Endodermal cell (in vitro differentiated cells): ENCODE data around the gene FUT7. TPM values are rescaled to one million over a fixed set of nuclear protein-coding genes. Genes with fewer than 3 reads are reported as not detected.

ENCODE experiments used
- total RNA-seq, 2 donors: library from RNA; stranded (reverse); fragmentation: NEBNext Ultra II Directional in 1 of 2; extraction: Animal tissue kit (Norgen Biotek cat#: 25700) in 1 of 2; gene quantifications; 2 replicates in 1 of 2; 3 replicates in 1 of 2; pipeline ENCODE4 v1.2.1, GENCODE V29; 2021

The FUT7 gene
- total RNA-seq, 2 donors from 2014 or later: not detected

Other genes starting within 250 kb of the FUT7 start
- gene TMEM141, start 240.7 kb downstream of the FUT7 start, total RNA-seq: 100 to 1,000 TPM; 215 to 339 TPM
- 10 to 100 TPM; 10.9 to 13.4 TPM for gene CCDC183, start 235.8 kb downstream of the FUT7 start, total RNA-seq
- gene RABL6, start 224.1 kb downstream of the FUT7 start, total RNA-seq: 100 to 1,000 TPM; 159 to 206 TPM
- gene AJM1, start 189.6 kb downstream of the FUT7 start, total RNA-seq: 1 to 10 TPM; 1.4 to 3.5 TPM
- gene PHPT1, start 182.7 kb downstream of the FUT7 start, total RNA-seq: 100 to 1,000 TPM; 107 to 122 TPM
- gene MAMDC4, start 179.7 kb downstream of the FUT7 start, total RNA-seq: 10 to 100 TPM in 1 of 2 donors, 1 to 10 TPM in 1; 6.8 to 15.4 TPM
- gene EDF1, start 165.8 kb downstream of the FUT7 start, total RNA-seq: 100 to 1,000 TPM; 326 to 339 TPM
- gene TRAF2, start 145.6 kb downstream of the FUT7 start, total RNA-seq: 10 to 100 TPM; 45.9 to 55.1 TPM
- gene FBXW5, start 87.3 kb downstream of the FUT7 start, total RNA-seq: 10 to 100 TPM; 64.2 to 76.5 TPM
- gene C8G, start 86.8 kb downstream of the FUT7 start, total RNA-seq: 1 to 10 TPM; 1.2 to 1.6 TPM
- 1 to 10 TPM; 2.1 to 4.4 TPM for gene LCN12, start 79.8 kb downstream of the FUT7 start, total RNA-seq
- 10 to 100 TPM; 13.8 to 22.1 TPM for gene PTGDS, start 54.6 kb downstream of the FUT7 start, total RNA-seq
- gene LCNL1, start 49.1 kb downstream of the FUT7 start, total RNA-seq: 1 to 10 TPM; 1.4 to 2.2 TPM
- gene PAXX, start 39.7 kb downstream of the FUT7 start, total RNA-seq: 10 to 100 TPM; 58.3 to 66.7 TPM
- gene CLIC3, start 35.5 kb downstream of the FUT7 start, total RNA-seq: under 1 TPM in 1 of 2 donors, not detected in 1; 0.46 TPM
- gene ABCA2, start 3.9 kb downstream of the FUT7 start, total RNA-seq: 10 to 100 TPM; 21.5 to 30.0 TPM
- gene NPDC1, start 14.1 kb upstream of the FUT7 start, total RNA-seq: 10 to 100 TPM; 60.8 to 73.3 TPM
- 1 to 10 TPM; 1.2 to 2.4 TPM for gene ENTPD2, start 22.0 kb upstream of the FUT7 start, total RNA-seq
- 10 to 100 TPM; 20.8 to 24.9 TPM for gene SAPCD2, start 38.5 kb upstream of the FUT7 start, total RNA-seq
- 1 to 10 TPM; 2.6 to 4.5 TPM for gene UAP1L1, start 45.4 kb upstream of the FUT7 start, total RNA-seq
- gene MAN1B1, start 54.9 kb upstream of the FUT7 start, total RNA-seq: 10 to 100 TPM; 62.1 to 63.5 TPM
- gene DPP7, start 82.6 kb upstream of the FUT7 start, total RNA-seq: 10 to 100 TPM; 20.1 to 30.6 TPM
- gene GRIN1, start 107.1 kb upstream of the FUT7 start, total RNA-seq: under 1 TPM; 0.35 to 0.73 TPM
- gene LRRC26, start 138.0 kb upstream of the FUT7 start, total RNA-seq: under 1 TPM in 1 of 2 donors, not detected in 1; 0.53 TPM
- gene TMEM210, start 140.0 kb upstream of the FUT7 start, total RNA-seq: under 1 TPM in 1 of 2 donors, not detected in 1; 0.62 TPM
- gene ANAPC2, start 156.5 kb upstream of the FUT7 start, total RNA-seq: 10 to 100 TPM; 66.5 to 69.2 TPM
- gene SSNA1, start 156.6 kb upstream of the FUT7 start, total RNA-seq: 10 to 100 TPM; 66.5 to 67.7 TPM
- gene TPRN, start 168.7 kb upstream of the FUT7 start, total RNA-seq: 10 to 100 TPM; 19.0 to 23.9 TPM
- gene TMEM203, start 173.6 kb upstream of the FUT7 start, total RNA-seq: 10 to 100 TPM; 34.0 to 39.5 TPM
- gene NDOR1, start 173.6 kb upstream of the FUT7 start, total RNA-seq: 10 to 100 TPM; 39.2 to 41.4 TPM
- 10 to 100 TPM; 10.5 to 15.6 TPM for gene RNF208, start 190.2 kb upstream of the FUT7 start, total RNA-seq
- 1 to 10 TPM; 1.4 to 1.8 TPM for gene CYSRT1, start 193.1 kb upstream of the FUT7 start, total RNA-seq
- gene RNF224, start 195.4 kb upstream of the FUT7 start, total RNA-seq: under 1 TPM; 0.24 to 0.38 TPM
- under 1 TPM in 1 of 2 donors, not detected in 1; 0.15 TPM for gene SLC34A3, start 198.8 kb upstream of the FUT7 start, total RNA-seq
- 100 to 1,000 TPM; 328 to 415 TPM for gene TUBB4B, start 209.2 kb upstream of the FUT7 start, total RNA-seq
- gene STPG3, start 219.2 kb upstream of the FUT7 start, total RNA-seq: not detected
- gene NELFB, start 223.2 kb upstream of the FUT7 start, total RNA-seq: 10 to 100 TPM; 73.3 to 86.6 TPM
- 10 to 100 TPM; 14.2 to 18.9 TPM for gene TOR4A, start 245.6 kb upstream of the FUT7 start, total RNA-seq